ENCODE results near the gene CDC14B.

GRCh38 chr9:96503918-96504317 lies 115.7 kb downstream of the CDC14B start:
- TF ChIP-seq BHLHE40 (IDR thresholded peaks at IDR 0.05; ENCODE audit: low read depth, low read length): no peak
- TF ChIP-seq RAD21 (IDR thresholded peaks at IDR 0.05; ENCODE audit: low read length): no peak
- TF ChIP-seq CTCF (conservative IDR thresholded peaks at IDR 0.05; ENCODE audit: low read depth, low read length): no peak
- TF ChIP-seq MXI1 (IDR thresholded peaks at IDR 0.05; ENCODE audit: borderline replicate concordance, low read depth, low read length): no peak
- TF ChIP-seq MAFK (IDR thresholded peaks at IDR 0.05; ENCODE audit: low read depth, low read length): no peak
- no peak for TF ChIP-seq SMC3 (IDR thresholded peaks at IDR 0.05; ENCODE audit: low read depth, low read length)
- TF ChIP-seq POLR2A (IDR thresholded peaks at IDR 0.05; ENCODE audit: low read depth, low read length): no peak
- TF ChIP-seq RFX5 (IDR thresholded peaks at IDR 0.05; ENCODE audit: low read depth, low read length): no peak
- TF ChIP-seq CEBPB (IDR thresholded peaks at IDR 0.05; ENCODE audit: low read depth, low read length): no peak
- TF ChIP-seq CHD1 (IDR thresholded peaks at IDR 0.05; ENCODE audit: low read depth, low read length): no peak
- TF ChIP-seq FOS (IDR thresholded peaks at IDR 0.05; ENCODE audit: low read depth, low read length): no peak

Measured in IMR-90 (cell line).